Ishikawa (cell line): Measurements from ENCODE around the gene DHRS7C.

Experiments
- CEBPB ChIP-seq: IDR thresholded peaks from 2 replicates; pipeline ENCODE4 v1.6.1; 2012
- CREB1 ChIP-seq: IDR thresholded peaks from 2 replicates; pipeline ENCODE4 v1.6.1; 2012; ENCODE audit warnings: low read depth
- EGR1 ChIP-seq: IDR thresholded peaks from 2 replicates; pipeline ENCODE4 v1.6.1; 2012
- EP300 ChIP-seq: IDR thresholded peaks from 2 replicates; pipeline ENCODE4 v1.6.1; 2012; ENCODE audit warnings: borderline replicate concordance
- FOXM1 ChIP-seq: IDR thresholded peaks from 2 replicates; pipeline ENCODE4 v1.6.1; 2012; ENCODE audit warnings: low read depth, borderline replicate concordance
- MAX ChIP-seq: IDR thresholded peaks from 2 replicates; pipeline ENCODE4 v1.6.1; 2012
- NFIC ChIP-seq: IDR thresholded peaks from 2 replicates; pipeline ENCODE4 v1.6.1; 2012
- RAD21 ChIP-seq: IDR thresholded peaks from 2 replicates; pipeline ENCODE4 v1.6.1; 2012; ENCODE audit warnings: low read depth
- REST ChIP-seq: IDR thresholded peaks from 2 replicates; pipeline ENCODE4 v1.6.1; 2012; ENCODE audit warnings: low read depth, mild to moderate bottlenecking
- TAF1 ChIP-seq: IDR thresholded peaks from 2 replicates; pipeline ENCODE4 v1.6.1; 2012; ENCODE audit warnings: low read depth, mild to moderate bottlenecking
- TEAD4 ChIP-seq: IDR thresholded peaks from 2 replicates; pipeline ENCODE4 v1.6.1; 2012
- USF1 ChIP-seq: IDR thresholded peaks from 2 replicates; pipeline ENCODE4 v1.6.1; 2012
- YY1 ChIP-seq: IDR thresholded peaks from 2 replicates; pipeline ENCODE4 v1.6.1; 2012; ENCODE audit warnings: low read depth
- ZBTB7A ChIP-seq: IDR thresholded peaks from 2 replicates; pipeline ENCODE4 v1.6.1; 2012; ENCODE audit warnings: low read depth

- no peak for TF ChIP-seq FOXM1
- no peak for TF ChIP-seq CREB1
- no peak for TF ChIP-seq TAF1
- no peak for TF ChIP-seq EP300
- no peak for TF ChIP-seq CEBPB
- no peak for TF ChIP-seq USF1
- TF ChIP-seq EGR1: no peak
- TF ChIP-seq REST: no peak
- TF ChIP-seq ZBTB7A: no peak
- no peak for TF ChIP-seq TEAD4
- no peak for TF ChIP-seq RAD21
- no peak for TF ChIP-seq YY1
- no peak for TF ChIP-seq MAX
- no peak for TF ChIP-seq NFIC
Measured at GRCh38 chr17:9726291-9726690, 65.1 kb downstream of the DHRS7C start.
